H1 (cell line): ENCODE data around the gene GNG5. TPM values are rescaled to one million over a fixed set of nuclear protein-coding genes. Genes with fewer than 3 reads are reported as not detected.

Source experiments
- BACH1 ChIP-seq: IDR thresholded peaks from 2 replicates; pipeline ENCODE4 v1.6.1; 2012; ENCODE audit warnings: low read length, improper control_type of control experiment
- CHD1 ChIP-seq: IDR thresholded peaks from 2 replicates; pipeline ENCODE4 v1.6.1; 2012; ENCODE audit warnings: low read depth, low read length, improper control_type of control experiment
- E2F6 ChIP-seq: IDR thresholded peaks from 2 replicates; pipeline ENCODE4 v1.6.1; 2012; ENCODE audit warnings: inconsistent platforms
- EGR1 ChIP-seq: IDR thresholded peaks from 2 replicates; pipeline ENCODE4 v1.6.1; 2011; ENCODE audit warnings: low read depth, low read length, borderline replicate concordance
- JUN ChIP-seq: IDR thresholded peaks from 2 replicates; pipeline ENCODE4 v1.6.1; 2011; ENCODE audit warnings: low read depth, mild to moderate bottlenecking, improper control_type of control experiment, low read length
- RNF2 ChIP-seq: fragments of 200-900, 300-1000 bp; sonication (generic); IDR thresholded peaks from 2 replicates; pipeline ENCODE4 v1.7.1; 2016; ENCODE audit warnings: borderline replicate concordance, low read depth, mild to moderate bottlenecking, antibody characterized with exemption, low read length; ENCODE audit not compliant: poor library complexity, severe bottlenecking; ENCODE audit errors: missing control alignments
- TBP ChIP-seq: IDR thresholded peaks from 2 replicates; pipeline ENCODE4 v1.6.1; 2011; ENCODE audit warnings: low read depth, low read length, improper control_type of control experiment
- polyA plus RNA-seq, 7 experiments: library from polyadenylated mRNA; depleted of rRNA in 3 of 7; stranded (reverse) in 5 of 7; unstranded in 2 of 7; fragments of >200 nt in 5 of 7; fragments of 200-250 nt in 2 of 7; gene quantifications; 1 replicate in 5 of 7; 2 replicates in 1 of 7; 4 replicates in 1 of 7; pipeline versions ENCODE4 v1.2.1 to v1.2.3, GENCODE V29; 2011 to 2013; ENCODE audit warnings: missing spikeins in 2 of 7, mixed read lengths in 2 of 7
- total RNA-seq: library from RNA; stranded (reverse); fragmentation: NEBNext Ultra II Directional; extraction: Animal tissue kit (Norgen Biotek cat#: 25700); gene quantifications from 2 replicates; pipeline ENCODE4 v1.2.1, GENCODE V29; 2021
- TF ChIP-seq, protein P1 (sequence below): fragments of 300-600 bp; sonication (generic); IDR thresholded peaks from 2 replicates; pipeline ENCODE4 v1.7.1; 2012; ENCODE audit warnings: low read length, moderate library complexity, mild to moderate bottlenecking, inconsistent platforms; ENCODE audit not compliant: insufficient replicate concordance

The GNG5 gene
- total and polyA plus RNA-seq, 2 of the 8 experiments (the other 6 are each of a cell fraction or from before 2014, with no cell fraction given) = 94.0 to 104 TPM

GRCh38 chr1:84550826-84551225 lies 44.4 kb upstream of the GNG5 start (continued):
- TF ChIP-seq, protein P1, sequence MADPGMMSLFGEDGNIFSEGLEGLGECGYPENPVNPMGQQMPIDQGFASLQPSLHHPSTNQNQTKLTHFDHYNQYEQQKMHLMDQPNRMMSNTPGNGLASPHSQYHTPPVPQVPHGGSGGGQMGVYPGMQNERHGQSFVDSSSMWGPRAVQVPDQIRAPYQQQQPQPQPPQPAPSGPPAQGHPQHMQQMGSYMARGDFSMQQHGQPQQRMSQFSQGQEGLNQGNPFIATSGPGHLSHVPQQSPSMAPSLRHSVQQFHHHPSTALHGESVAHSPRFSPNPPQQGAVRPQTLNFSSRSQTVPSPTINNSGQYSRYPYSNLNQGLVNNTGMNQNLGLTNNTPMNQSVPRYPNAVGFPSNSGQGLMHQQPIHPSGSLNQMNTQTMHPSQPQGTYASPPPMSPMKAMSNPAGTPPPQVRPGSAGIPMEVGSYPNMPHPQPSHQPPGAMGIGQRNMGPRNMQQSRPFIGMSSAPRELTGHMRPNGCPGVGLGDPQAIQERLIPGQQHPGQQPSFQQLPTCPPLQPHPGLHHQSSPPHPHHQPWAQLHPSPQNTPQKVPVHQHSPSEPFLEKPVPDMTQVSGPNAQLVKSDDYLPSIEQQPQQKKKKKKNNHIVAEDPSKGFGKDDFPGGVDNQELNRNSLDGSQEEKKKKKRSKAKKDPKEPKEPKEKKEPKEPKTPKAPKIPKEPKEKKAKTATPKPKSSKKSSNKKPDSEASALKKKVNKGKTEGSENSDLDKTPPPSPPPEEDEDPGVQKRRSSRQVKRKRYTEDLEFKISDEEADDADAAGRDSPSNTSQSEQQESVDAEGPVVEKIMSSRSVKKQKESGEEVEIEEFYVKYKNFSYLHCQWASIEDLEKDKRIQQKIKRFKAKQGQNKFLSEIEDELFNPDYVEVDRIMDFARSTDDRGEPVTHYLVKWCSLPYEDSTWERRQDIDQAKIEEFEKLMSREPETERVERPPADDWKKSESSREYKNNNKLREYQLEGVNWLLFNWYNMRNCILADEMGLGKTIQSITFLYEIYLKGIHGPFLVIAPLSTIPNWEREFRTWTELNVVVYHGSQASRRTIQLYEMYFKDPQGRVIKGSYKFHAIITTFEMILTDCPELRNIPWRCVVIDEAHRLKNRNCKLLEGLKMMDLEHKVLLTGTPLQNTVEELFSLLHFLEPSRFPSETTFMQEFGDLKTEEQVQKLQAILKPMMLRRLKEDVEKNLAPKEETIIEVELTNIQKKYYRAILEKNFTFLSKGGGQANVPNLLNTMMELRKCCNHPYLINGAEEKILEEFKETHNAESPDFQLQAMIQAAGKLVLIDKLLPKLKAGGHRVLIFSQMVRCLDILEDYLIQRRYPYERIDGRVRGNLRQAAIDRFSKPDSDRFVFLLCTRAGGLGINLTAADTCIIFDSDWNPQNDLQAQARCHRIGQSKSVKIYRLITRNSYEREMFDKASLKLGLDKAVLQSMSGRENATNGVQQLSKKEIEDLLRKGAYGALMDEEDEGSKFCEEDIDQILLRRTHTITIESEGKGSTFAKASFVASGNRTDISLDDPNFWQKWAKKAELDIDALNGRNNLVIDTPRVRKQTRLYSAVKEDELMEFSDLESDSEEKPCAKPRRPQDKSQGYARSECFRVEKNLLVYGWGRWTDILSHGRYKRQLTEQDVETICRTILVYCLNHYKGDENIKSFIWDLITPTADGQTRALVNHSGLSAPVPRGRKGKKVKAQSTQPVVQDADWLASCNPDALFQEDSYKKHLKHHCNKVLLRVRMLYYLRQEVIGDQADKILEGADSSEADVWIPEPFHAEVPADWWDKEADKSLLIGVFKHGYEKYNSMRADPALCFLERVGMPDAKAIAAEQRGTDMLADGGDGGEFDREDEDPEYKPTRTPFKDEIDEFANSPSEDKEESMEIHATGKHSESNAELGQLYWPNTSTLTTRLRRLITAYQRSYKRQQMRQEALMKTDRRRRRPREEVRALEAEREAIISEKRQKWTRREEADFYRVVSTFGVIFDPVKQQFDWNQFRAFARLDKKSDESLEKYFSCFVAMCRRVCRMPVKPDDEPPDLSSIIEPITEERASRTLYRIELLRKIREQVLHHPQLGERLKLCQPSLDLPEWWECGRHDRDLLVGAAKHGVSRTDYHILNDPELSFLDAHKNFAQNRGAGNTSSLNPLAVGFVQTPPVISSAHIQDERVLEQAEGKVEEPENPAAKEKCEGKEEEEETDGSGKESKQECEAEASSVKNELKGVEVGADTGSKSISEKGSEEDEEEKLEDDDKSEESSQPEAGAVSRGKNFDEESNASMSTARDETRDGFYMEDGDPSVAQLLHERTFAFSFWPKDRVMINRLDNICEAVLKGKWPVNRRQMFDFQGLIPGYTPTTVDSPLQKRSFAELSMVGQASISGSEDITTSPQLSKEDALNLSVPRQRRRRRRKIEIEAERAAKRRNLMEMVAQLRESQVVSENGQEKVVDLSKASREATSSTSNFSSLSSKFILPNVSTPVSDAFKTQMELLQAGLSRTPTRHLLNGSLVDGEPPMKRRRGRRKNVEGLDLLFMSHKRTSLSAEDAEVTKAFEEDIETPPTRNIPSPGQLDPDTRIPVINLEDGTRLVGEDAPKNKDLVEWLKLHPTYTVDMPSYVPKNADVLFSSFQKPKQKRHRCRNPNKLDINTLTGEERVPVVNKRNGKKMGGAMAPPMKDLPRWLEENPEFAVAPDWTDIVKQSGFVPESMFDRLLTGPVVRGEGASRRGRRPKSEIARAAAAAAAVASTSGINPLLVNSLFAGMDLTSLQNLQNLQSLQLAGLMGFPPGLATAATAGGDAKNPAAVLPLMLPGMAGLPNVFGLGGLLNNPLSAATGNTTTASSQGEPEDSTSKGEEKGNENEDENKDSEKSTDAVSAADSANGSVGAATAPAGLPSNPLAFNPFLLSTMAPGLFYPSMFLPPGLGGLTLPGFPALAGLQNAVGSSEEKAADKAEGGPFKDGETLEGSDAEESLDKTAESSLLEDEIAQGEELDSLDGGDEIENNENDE = no peak
- no peak for TF ChIP-seq E2F6
- TF ChIP-seq JUN = no peak
- no peak for TF ChIP-seq CHD1
- TF ChIP-seq BACH1 = no peak
- no peak for TF ChIP-seq EGR1
- no peak for TF ChIP-seq RNF2
- TF ChIP-seq TBP = no peak
